GM21360 (cell line): Measurements from ENCODE around the gene CDHR3.

Source experiments
- ATAC-seq: cut with Tn5 transposase; IDR thresholded peaks from one replicate; pipeline ENCODE4 v1.9.1; 2021; ENCODE audit warnings: mild to moderate bottlenecking, moderate library complexity; ENCODE audit not compliant: unreplicated experiment

CDHR3 gene

DNA sequence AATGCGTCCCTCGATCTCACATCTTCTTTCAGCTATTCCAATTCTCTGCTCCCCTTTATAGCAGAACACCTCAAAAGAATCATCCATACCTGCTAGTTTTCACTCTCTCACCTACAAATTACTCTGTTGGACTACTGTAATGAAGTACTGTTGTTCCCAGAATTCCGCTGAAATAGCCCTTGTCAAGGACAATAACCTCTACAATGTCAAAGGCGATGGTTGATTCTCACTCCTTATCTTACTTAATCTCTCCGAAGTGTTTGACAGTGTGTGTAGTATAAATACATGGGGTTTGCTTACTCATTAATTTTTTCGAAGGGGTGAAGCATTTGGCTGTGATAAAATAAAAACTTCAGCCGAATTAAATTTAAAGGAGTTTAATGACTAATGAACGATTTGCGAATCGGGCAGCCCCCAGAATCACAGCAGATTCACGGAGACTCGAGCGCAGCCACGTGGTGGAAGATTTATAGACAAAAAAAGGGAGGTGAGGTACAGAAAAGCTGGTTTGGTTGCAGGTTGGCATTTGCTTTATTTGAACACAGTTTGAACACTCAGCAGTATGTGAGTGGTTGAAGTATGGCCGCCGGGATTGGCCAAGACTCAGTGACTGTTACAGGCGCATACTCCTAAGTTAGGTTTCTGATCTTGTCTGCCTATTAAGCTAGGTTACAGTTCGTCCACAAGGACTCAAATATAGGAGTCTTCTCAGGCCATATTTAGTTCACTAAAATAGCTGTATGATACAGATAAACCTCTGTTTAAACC lies 119.2 kb downstream of the CDHR3 start:
- ATAC-seq, result no peak
